ENCODE measurements around the gene HPSE.

HPSE gene

DNA sequence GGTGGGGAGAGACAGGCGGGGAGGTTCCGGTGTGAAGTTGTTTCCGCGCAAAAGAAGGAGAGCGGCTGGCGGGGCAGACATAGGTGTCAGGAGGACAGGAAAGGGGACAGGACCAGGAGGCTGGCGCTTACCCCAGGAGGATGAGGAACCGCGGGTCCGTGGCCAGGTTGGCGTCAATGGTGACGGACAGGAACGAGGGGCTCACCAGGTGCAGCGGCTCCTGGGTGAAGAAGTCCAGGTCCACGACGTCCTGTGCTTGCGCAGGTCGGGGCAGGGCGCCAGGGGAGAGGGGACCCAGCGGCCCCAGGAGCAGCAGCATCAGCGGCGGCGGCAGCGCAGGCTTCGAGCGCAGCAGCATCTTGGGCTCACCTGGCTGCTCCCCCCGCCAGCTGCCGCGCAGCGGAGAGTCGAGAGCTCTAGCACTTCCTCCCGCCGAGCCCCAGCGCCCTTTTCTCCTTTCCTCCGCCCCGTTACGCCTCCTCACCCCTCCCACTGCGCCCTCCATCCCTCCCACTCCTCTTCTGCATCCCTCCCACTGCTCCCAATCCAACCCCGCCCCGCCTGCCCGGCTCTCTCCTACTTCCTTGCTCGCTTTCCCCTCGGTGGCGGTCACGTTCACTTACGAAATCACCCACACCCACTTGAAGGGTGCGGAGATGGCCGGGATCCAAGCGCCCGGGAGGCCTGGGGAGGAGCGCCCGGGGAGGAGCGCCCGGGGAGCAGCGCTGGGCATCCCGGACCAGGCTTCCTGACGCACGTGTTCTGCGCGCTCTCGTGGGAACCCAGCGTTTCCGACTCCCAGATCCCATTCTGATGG is at the start of gene HPSE:
HPSE (minus strand) TSS at position 424 of the 817 bp plus-strand sequence; CDS start at position 358, 66 bp downstream.
- peak; percentile 69 for DNase-seq

DNA sequence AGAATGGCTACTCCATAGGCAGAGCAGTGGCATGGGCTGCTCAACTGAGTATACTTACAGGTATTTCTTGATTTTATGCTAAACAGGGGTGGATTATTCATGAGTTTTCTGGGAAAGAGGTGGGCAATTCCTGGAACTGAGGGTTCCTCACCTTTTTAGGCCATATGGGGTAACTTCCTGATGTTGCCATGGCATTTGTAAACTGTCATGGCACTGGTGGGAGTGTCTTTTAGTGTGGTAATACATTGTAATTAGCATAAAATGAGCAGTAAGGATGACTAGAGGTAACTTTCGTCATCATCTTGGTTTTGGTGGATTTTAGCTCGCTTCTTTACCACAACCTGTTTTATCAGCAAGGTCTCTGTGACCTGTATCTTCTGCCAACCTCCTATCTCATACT is 48.2 kb upstream of the HPSE start:
- DNase-seq, result no peak

DNA sequence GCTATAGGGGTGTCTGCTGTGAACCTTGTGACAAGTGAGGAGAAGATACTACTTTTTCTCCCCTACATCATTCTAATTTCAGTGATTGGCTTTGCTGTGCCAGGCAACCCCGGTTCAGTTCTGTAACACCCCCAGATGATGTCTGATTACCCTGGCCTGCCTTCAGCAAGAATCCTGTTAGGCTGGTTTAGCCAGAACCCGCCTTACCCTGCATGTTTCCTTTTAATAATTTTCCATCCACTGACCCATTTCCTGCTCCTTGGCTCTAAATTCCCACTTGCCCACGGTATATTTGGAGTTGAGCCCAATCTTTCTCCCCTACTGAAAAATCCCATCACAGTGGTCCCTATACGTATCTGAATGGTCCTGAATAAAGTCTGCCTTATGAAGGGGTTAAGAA is 46.5 kb upstream of the HPSE start:
- no peak for DNase-seq

DNA sequence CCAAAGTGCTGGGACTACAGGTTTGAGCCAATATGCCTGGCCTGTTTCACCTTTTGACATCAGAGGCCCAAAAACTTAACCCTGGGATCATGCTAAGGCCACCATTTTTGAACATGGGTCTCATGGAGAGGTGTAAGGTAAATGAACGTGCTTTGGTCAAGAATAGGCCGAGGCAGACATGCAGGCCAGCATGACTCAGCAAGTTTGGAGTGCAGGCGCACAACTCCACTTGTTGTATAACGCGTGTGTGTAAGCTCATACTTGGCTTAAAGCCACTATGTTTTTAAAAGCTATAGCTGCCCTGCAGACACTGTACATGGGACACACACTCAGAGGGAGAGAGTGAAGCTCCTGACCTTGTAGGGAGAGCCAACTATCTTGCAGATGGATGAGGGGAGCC is 43.8 kb upstream of the HPSE start:
- DNase-seq, result no peak

DNA sequence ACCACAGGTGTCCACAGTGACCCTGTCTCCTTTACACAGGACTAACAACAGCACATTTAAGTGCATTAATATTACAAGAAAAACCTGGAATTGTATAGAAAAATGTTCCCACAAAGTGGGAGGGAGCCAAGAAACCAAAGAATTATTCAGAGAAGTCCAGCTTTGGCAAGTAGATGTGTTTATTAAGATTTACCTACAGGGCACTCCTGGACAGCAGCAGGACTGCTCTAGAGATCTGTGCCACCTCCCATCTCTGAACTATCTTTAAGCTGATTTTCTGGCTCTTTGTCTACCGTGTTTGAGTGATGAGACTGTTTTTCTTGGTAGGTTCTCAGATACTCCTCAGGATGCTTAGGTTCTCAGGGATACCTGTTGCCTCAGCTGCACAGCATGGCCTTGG is 38.3 kb upstream of the HPSE start:
- no peak for DNase-seq

DNA sequence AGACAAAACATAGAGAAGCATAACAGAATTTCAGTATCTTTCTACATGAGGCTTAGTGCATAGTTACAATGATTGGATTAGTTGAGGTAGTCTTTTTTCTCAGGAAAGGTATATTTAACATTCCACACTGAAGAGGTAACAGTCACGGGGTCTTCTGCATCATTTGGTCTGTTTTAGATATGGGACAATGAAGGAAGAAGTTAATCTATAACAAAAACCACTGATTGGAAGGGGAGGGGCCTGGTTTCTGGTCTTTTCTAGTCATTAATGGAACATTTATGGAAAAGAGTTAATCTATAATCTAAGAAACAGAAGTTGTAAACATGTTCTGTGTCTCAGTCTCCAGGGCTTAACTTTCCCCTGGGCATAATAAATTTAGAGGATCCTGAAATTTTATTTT is 37.3 kb upstream of the HPSE start:
- no peak for DNase-seq

DNA sequence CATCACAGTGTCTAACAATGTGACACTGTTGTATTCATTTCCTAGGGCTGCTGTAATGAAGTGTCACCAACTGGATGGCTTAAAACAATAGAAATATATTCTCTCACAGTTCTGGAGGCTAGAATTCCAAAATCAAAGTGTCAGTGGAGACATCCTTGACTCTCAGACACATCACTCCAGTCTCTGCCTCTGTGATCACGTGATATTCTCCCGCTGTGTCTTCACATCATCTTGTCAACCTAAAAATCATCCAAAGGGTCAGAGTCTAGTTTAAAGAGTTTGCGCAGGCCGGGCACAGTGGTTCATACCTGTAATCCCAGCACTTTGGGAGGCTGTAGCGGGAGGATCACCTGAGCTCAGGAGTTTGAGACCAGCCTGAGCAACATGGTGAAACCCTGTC is 36.6 kb upstream of the HPSE start:
- no peak for DNase-seq

DNA sequence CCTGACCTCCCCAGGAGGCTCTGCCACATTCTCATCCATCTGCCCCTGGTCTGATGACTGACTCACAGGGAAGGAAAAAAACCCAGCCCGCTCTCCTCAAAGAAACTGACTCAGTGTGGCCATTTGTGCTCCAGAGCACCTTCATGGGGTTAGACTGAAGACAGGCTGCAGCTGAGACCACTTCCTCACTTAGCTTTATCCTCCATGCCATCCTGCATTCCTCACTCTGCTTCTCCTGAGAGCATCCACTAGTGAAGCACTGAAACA is 35.9 kb upstream of the HPSE start:
- no peak for DNase-seq

DNA sequence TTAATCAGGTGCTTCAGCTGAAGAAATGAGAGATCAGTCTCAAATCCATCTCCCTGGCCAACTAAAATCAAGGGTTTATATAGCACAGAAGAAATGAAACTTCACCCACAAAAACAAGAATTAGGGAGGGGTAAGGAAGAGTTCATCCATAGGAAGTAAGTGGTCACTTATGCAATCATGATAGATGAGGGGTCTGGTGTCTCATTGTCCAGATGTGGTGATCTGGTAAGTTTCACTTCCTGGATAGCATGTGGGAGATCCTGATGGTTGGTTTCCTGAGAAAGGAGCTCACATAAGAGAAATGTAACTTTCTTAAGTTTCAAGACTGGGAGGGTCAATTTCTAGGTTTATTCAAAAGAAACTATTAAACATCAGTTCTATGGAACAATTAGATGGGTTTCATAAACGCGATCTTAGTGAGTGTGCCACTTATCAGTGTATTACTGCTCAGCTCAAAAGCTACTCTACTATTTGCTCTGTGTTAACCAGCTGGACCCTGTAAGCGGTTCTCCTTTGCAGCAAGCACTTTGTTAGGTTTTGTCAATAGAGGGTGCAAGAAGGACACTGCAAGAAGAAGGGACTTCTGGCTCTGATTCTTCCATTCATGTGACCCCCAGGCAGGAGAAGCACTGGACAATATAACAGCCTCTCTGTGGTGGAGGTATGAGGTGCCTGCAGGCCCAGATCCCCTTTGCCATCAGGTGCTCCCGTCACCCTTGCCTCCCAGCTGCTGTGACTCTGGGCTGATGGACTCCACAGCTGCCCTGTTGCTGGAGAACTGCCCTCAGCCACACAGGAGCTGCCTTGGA is 35.4 kb upstream of the HPSE start:
- DNase-seq, result no peak

DNA sequence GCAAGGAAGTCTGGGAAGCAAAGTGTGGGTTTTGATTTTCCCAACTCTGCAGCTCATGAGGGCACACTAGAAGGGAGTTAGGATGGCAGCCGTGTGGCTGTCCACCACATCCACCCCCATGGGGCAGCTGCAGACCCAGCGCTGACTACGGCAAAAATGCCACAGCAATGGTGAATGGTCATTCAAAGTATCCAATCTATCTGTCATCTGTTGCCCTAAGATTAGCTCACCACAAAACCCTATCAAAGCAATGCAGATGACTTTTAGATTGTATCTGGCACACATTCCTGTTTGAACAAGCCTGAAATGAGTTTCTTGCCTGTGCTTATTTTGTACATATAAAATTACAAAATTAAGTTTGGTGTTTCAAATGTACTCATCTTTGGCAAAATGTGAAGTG is 29.7 kb upstream of the HPSE start:
- no peak for DNase-seq

DNA sequence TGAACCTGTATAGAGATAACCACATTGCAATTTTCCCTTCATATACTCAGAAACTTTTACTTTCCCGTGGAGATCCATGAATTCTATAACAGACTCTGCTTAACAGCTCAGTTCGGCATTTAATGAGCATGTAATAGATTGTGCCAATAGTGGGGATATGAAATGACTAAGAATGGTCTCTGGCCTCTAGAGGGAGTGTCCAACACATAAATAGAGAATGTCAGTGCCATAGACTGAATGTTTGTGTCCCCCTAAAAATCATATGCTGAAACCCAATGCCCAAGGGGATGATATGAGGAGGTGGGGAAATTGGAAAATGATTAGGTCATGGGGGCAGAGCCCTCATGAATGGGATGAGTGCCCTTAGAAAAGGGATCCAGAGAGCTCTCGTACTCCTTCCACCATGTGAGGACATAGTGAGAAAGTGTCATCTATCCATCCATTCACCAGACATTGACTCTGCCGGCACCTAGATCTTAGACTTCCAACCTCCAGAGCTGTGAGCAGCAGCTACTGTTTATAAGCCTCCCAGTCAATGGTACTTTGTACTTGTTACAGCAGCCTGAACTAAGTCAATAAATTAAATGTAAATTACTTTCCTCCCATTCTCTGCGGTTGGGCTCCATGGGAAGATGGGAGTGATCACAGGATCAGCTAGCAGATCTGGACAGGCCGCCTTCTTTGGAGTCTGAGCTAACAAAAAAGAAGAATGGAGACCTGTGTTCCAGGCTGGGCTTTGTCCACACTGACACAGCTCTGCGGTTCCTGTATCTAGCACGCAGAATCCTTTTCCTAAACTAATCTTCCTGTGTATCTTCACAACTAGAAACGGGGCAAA is 28.1 kb upstream of the HPSE start:
- DNase-seq, result no peak

DNA sequence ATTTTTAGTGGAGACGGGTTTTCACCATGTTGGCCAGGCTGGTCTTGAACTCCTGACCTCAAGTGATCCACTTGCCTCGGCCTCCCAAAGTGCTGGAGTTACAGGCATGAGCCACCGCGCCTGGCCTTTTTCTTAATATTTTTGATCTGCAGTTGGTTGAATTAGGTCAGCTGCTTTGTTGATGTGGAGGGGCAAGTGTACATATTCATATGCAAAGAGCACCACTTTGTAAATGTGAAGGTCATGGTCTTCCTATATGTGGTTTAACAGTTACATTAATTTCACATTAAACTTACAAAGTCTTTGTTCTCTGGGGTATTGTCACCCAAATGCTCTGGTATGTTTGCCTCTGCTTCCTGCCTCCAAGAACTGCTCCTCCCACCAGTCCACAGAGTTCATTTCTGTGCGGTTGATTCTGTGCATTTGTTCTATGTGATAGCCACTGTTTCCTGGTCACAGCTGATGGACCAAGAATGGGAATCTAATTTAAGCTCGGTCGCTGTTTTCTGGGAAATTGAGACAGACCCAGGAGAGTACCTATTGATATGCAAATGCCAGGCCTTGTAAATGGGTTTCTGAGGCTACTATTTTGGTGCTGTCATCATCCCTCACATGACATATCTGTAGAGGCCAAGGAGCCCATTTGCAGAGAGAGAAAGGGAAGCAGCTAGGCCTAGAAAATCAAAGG is 26.9 kb upstream of the HPSE start:
- DNase-seq, result no peak

DNA sequence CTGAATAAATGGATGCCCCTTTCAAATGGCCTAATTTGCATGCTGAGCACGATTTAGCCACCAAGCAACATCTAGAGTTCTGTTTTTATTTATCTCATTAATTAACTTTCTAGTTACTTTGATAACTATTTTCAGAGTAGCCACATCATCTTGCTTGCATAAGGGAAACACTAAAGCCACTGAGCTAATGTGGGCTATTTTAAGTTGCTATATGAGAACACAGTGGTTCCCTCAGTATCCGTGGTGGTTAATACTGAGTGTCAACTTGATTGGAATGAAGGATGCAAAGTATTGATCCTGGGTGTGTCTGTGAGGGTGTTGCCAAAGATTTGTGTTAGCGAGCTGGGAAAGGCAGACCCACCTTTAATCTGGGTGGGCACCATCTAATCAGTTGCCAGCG is 25.4 kb upstream of the HPSE start:
- DNase-seq, result no peak

DNA sequence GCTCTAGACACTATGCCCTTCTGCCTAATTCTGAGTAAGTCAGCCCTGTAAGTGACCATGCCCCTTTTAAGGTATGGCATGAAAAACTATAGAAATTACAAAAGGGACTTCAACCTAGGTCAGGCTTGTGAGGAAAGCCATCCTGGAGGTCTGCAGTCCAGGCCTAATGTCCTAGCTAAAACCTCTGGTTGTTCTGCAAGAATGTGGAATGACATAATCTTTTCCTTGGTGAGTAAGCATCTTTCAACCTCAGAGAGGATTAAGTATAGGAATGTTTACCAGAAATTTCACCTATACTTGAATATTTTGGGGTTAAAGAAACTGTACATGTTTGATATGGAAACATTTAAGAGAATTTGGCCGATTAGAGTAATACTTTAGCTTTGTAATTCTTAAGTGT is 23.8 kb upstream of the HPSE start:
- DNase-seq, result no peak

DNA sequence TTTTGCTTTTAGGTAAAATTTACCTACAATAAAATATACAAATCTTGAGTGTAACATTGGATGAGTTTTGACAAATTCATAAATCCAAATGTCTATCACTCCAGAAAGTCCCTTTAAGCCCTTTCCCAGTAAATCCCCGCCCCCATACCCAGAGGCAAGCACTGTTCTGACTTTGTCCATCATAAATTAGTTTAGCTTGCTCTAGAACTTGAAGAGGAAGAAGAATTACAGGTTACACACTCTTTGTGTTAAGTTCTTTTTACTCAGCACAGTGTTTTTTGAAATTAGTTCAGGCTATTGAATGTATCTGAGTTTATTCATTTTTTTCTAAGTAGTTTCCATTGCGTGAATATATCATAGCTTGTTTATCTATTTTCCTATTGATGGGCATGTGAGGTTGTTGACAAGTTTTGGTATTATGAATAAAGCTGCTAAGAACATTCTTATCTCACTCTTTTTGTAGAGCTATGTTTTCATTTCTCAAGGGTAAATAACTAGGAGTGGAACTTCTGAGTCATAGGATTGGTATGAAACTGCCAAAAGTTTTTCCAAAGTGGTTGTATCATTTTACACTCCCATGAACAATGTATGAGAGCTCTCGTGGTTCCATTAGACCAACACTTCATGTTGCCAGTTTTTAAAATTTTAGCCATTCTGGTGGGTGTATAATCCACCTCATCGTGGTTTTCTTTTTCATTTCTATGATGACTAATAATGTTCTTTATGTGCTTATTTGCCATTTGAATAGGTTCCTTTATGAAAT is 22.4 kb upstream of the HPSE start:
- no peak for DNase-seq

DNA sequence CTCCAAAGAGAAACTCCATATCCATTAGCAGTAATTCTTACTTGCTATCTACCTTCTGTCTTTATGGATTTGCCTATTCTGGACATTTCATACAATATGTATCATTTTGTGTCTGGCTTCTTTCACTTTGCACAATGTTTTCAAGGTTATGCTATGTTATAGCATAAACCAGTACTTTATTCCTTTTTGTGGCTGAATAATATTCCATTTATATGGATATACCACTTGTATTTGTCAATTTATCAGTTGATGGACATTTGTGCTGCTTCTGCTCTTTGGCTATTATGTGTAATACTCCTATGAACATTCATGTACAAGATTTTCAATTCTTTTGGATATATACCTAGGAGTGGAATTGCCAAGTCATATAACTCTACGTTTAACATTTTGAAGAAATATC is 18.9 kb upstream of the HPSE start:
- DNase-seq, result no peak

DNA sequence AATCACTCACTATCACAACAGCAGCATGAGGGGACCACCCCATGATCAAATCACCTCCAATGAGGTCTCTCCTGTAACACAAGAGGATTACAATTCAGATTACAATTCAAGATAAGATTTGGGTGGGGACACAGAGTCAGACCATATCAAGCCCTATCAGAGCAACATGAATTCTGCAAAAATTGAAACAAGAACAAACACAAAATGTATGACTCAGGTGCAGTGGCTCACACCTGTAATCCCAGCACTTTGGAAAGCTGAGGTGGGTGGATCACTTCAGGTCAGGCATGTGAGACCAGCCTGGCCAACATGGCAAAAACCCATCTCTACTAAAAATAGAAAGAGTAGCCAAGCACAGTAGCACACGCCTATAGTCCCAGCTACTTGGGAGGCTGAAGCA is 13.4 kb upstream of the HPSE start:
- no peak for DNase-seq

DNA sequence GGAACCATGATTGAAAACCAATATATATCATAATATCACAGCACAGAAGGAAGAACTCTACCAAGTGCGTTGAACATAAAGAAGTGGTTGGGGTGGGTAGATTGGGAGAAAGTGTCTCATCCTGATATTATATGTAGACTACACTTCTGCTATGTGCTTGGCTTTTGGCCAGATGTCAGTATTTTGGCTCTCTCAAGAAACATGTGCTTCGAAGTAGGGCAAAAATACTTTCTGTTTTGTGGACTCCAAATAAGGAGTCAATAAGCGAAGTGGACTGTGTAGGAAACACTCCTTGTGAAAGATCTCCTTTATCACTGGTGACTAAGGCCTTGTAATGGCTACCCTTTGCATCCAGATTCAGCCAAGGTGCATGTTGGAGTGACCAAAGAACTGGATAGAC is 7.8 kb upstream of the HPSE start:
- DNase-seq, result no peak

DNA sequence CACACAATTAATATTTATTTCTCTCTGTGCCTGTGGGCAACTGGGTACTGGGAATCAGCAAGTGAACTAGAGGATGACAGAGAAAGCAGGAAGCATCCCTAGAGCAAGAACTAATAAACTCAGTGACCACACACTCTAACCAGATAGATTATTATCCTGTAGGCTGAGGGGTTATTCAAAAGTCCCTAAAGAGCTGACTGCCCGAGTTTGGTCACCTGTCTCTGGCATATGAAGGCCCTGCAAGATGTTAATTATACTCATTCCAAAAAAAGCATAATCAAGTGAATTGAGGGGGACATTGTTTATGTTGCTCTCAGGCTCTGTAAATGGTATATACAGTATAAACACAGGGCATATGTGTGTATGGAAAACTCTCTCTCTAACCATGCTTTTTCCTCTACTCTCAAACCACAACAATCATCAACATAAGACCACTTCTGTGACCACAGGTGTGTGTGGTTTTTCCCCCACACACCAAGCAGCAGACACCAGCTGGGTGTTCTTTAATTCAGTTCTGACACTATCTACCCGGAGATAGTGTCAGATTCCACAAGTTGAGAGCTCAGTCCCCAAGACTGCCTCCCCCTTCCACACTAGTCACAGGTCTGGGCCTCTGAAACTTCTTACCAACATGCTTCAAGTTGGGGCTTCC is 6.2 kb upstream of the HPSE start:
- DNase-seq, result no peak

DNA sequence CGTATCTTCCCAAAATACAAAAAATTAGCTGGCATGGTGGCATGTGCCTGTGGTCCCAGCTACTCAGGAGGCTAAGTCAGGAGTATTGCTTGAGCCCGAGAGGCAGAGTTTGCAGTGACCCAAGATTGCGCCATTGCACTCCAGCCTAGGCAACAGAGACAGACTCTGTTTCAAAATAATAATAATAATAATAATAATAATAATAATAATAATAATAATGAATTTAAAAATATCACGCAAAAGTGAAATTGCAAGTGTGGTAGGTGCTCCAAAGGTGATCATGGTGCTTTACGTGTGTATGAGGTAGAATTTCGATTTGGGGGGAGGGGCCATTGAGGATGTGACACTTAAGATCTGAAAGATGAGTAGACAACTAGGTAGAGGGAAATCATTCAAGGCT is 4.9 kb upstream of the HPSE start:
- DNase-seq, result no peak

DNA sequence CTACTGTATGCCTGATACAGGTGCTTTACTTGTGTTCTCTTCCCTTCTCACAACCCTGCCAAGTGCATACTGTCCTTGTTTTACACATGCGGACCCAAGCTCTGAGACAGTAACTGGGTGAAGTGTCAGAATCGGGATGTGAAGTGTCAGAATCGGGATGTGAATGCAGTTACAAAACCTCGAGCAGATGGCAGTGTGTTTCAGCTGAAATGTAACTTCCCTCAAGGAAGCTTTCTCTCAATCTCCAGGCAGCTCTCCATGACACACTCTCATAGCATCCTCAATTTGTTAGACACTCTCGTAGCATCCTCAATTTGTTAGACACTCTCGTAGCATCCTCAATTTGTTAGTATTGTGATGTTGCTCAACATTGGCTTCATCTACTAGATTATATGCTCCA is 1.1 kb upstream of the HPSE start:
- DNase-seq, result no peak

DNA sequence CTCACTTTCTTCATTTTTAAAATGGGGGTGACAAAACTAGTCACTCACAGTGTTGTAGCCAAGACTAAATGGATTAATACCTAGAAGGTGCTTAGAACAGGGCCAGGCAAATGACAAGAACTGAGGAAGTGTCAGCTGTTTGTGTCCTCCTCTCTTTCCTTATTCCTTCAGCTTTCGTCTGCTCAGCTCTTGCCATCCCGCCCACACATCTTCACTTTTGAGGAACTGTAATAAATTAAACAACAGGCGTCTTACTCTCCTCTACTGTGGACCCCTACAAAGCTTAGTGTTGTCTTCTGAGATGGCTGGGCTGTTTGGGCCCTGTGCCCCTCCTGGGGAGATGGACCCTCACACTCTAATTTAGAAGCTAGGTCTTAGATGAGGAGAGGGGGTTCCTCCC is 2.7 kb downstream of the HPSE start:
- no peak for DNase-seq

All from NCI-H1694 (cell line).